ENCODE results near the gene PPP1R1C. TPM values are rescaled to one million over a fixed set of nuclear protein-coding genes. Genes with fewer than 3 reads are reported as not detected.

The PPP1R1C gene
- total RNA-seq, 1 experiment from 2014 or later: 2.8 TPM

DNA sequence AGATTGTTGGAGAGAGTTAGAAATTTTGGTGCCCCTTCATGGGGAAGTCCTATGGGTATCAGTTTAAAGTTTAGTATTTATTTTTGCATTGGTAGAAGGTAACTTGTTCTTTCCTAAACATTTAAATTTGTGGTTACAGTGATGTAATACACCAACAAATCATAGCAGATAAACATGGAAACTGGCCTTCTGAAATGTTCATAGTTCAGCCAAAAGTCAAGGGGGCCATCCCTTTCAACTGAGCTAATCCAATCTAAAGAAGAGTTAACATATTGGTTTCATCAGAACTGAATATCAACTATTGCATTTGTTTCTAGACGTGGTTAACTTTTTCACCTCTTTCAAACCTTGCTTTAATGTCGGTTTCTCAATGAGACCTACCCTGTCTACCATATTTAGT lies 46.3 kb downstream of the PPP1R1C start:
- CTCF ChIA-PET: no interaction called here

DNA sequence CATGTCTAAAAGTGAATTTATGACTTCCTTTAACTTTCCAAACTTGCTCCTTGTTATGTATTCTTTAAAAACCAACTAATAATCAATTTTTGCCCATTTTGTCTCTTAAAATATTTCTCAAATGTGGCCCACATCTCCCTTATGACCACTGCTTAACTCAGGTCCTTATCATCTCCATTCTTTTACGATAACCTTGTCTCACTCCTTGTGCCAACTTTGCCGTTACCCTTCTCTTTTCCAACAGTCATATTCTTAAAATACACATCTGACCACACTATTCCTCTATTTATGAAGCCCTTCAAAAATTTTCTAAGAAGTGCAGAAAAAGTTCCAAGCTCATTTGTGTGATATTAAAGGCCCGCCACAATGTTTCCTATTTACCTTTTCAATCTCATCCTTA lies 47.8 kb downstream of the PPP1R1C start:
- intact Hi-C loops (cut with micrococcal nuclease; ENCODE audit: unreplicated experiment): loop anchor here (5.0 kb wide), 1 partner anchor 44 kb away; no protein-coding TSS in a partner anchor
- H3K4me1 ChIP-seq: no peaks in the 10 kb centered on the region
- TF ChIP-seq, protein P1, sequence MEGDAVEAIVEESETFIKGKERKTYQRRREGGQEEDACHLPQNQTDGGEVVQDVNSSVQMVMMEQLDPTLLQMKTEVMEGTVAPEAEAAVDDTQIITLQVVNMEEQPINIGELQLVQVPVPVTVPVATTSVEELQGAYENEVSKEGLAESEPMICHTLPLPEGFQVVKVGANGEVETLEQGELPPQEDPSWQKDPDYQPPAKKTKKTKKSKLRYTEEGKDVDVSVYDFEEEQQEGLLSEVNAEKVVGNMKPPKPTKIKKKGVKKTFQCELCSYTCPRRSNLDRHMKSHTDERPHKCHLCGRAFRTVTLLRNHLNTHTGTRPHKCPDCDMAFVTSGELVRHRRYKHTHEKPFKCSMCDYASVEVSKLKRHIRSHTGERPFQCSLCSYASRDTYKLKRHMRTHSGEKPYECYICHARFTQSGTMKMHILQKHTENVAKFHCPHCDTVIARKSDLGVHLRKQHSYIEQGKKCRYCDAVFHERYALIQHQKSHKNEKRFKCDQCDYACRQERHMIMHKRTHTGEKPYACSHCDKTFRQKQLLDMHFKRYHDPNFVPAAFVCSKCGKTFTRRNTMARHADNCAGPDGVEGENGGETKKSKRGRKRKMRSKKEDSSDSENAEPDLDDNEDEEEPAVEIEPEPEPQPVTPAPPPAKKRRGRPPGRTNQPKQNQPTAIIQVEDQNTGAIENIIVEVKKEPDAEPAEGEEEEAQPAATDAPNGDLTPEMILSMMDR (IDR thresholded peaks at IDR 0.05; ENCODE audit: insufficient read depth in 1 of 2, low read depth in 1 of 2, low read length in 1 of 2, severe bottlenecking in 1 of 2, unreplicated experiment in 1 of 2): no peak
- DNase-seq: no peak
- no peaks in the 10 kb centered on the region for H3K27me3 ChIP-seq (replicated peaks; ENCODE audit: control insufficient read depth, insufficient read depth, low read length)
- no peaks in the 10 kb centered on the region for H3K9me3 ChIP-seq
- no peaks in the 10 kb centered on the region for H3K36me3 ChIP-seq (ENCODE audit: control insufficient read depth, insufficient read depth, low read length)
- Mint-ChIP-seq H3K4me1 (ENCODE audit: low read depth, unreplicated experiment) (no peaks in the 10 kb centered on the region), H3K9me3 (ENCODE audit: unreplicated experiment) (no peaks in the 10 kb centered on the region), H3K4me3 (ENCODE audit: unreplicated experiment) (no peak overlapping the region), H3K27me3 (ENCODE audit: insufficient read depth, unreplicated experiment) (peaks cover 3% of the 10 kb centered on the region), H3K36me3 (ENCODE audit: insufficient read depth, unreplicated experiment) (no peaks in the 10 kb centered on the region), H3K27ac (ENCODE audit: unreplicated experiment) (no peak overlapping the region)
- BruUV-seq (replicated peaks): no TSS peak
- CTCF ChIA-PET: no interaction called here
- POLR2A ChIA-PET: no interaction called here
- no peak overlapping the region for H3K4me3 ChIP-seq (ENCODE audit: low read depth, low read length)

More for the DNA sequence above, 46.3 kb downstream of the PPP1R1C start:
- BruUV-seq (replicated peaks): no TSS peak
- Histone ChIP-seq H3K4me3 (ENCODE audit: low read depth, low read length) (no peak overlapping the region), H3K4me1 (no peaks in the 10 kb centered on the region), H3K9me3 (no peaks in the 10 kb centered on the region), H3K27me3 (replicated peaks; ENCODE audit: control insufficient read depth, insufficient read depth, low read length) (no peaks in the 10 kb centered on the region), H3K36me3 (ENCODE audit: control insufficient read depth, insufficient read depth, low read length) (no peaks in the 10 kb centered on the region)
- no peaks in the 10 kb centered on the region for H3K36me3 Mint-ChIP-seq (ENCODE audit: insufficient read depth, unreplicated experiment)
- POLR2A ChIA-PET: no interaction called here
- H3K4me3 Mint-ChIP-seq (ENCODE audit: unreplicated experiment): no peak overlapping the region
- no peaks in the 10 kb centered on the region for H3K9me3 Mint-ChIP-seq (ENCODE audit: unreplicated experiment)
- no peaks in the 10 kb centered on the region for H3K4me1 Mint-ChIP-seq (ENCODE audit: low read depth, unreplicated experiment)
- intact Hi-C loops (cut with micrococcal nuclease; ENCODE audit: unreplicated experiment): loop anchor here (5.0 kb wide), 1 partner anchor 45 kb away; no protein-coding TSS in a partner anchor
- H3K27me3 Mint-ChIP-seq (ENCODE audit: insufficient read depth, unreplicated experiment): peaks cover 3% of the 10 kb centered on the region
- TF ChIP-seq, protein P1 (IDR thresholded peaks at IDR 0.05; ENCODE audit: insufficient read depth in 1 of 2, low read depth in 1 of 2, low read length in 1 of 2, severe bottlenecking in 1 of 2, unreplicated experiment in 1 of 2): no peak
- H3K27ac Mint-ChIP-seq (ENCODE audit: unreplicated experiment): no peak overlapping the region
- no peak for DNase-seq

DNA sequence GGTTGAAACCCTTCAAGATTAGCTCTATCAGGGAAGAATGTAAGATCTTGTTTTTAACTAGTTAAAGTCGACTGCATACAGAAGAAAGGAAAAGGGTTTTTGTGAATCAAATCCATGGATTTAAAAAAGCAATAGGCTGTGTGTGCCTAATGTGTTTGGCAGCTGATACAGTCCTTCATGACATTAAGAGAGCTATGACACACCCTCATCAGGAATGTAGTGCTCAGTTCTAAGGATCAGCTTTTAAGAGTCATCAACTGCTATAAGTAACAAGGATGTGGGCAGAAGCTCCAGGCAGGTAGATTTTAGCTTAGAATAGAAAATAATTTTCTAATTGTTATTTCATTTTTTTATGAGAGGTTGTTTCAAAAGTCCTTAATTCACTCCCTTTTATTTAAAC lies 52.9 kb downstream of the PPP1R1C start:
- H3K36me3 Mint-ChIP-seq (ENCODE audit: insufficient read depth, unreplicated experiment): no peaks in the 10 kb centered on the region
- POLR2A ChIA-PET: no interaction called here

More for the DNA sequence above, 52.9 kb downstream of the PPP1R1C start:
- no peaks in the 10 kb centered on the region for H3K4me1 Mint-ChIP-seq (ENCODE audit: low read depth, unreplicated experiment)
- H3K27me3 Mint-ChIP-seq (ENCODE audit: insufficient read depth, unreplicated experiment): peaks cover 3% of the 10 kb centered on the region
- H3K27ac Mint-ChIP-seq (ENCODE audit: unreplicated experiment): no peak overlapping the region
- no peak overlapping the region for H3K4me3 ChIP-seq (ENCODE audit: low read depth, low read length)
- DNase-seq: no peak
- no peaks in the 10 kb centered on the region for H3K9me3 ChIP-seq
- H3K4me3 Mint-ChIP-seq (ENCODE audit: unreplicated experiment): no peak overlapping the region
- CTCF ChIA-PET: no interaction called here
- no peaks in the 10 kb centered on the region for H3K9me3 Mint-ChIP-seq (ENCODE audit: unreplicated experiment)
- intact Hi-C loops (cut with micrococcal nuclease; ENCODE audit: unreplicated experiment): loop anchor here (1.0 kb wide), 1 partner anchor 18 kb away; no protein-coding TSS in a partner anchor
- H3K36me3 ChIP-seq (ENCODE audit: control insufficient read depth, insufficient read depth, low read length): no peaks in the 10 kb centered on the region
- TF ChIP-seq, protein P1 (IDR thresholded peaks at IDR 0.05; ENCODE audit: insufficient read depth in 1 of 2, low read depth in 1 of 2, low read length in 1 of 2, severe bottlenecking in 1 of 2, unreplicated experiment in 1 of 2): no peak
- H3K27me3 ChIP-seq (replicated peaks; ENCODE audit: control insufficient read depth, insufficient read depth, low read length): no peaks in the 10 kb centered on the region
- BruUV-seq (replicated peaks): no TSS peak
- no peaks in the 10 kb centered on the region for H3K4me1 ChIP-seq

All from Caco-2 (cell line).